HG03103 (cell line): ENCODE results near the gene LTBP1.

Experiments used
- ATAC-seq: cut with Tn5 transposase; IDR thresholded peaks from one replicate; pipeline ENCODE4 v1.9.1; 2021; ENCODE audit warnings: low read depth; ENCODE audit not compliant: unreplicated experiment

LTBP1 gene

GRCh38 chr2:33068261-33068660, 121.5 kb downstream of the LTBP1 start:
- no peak for ATAC-seq

DNA sequence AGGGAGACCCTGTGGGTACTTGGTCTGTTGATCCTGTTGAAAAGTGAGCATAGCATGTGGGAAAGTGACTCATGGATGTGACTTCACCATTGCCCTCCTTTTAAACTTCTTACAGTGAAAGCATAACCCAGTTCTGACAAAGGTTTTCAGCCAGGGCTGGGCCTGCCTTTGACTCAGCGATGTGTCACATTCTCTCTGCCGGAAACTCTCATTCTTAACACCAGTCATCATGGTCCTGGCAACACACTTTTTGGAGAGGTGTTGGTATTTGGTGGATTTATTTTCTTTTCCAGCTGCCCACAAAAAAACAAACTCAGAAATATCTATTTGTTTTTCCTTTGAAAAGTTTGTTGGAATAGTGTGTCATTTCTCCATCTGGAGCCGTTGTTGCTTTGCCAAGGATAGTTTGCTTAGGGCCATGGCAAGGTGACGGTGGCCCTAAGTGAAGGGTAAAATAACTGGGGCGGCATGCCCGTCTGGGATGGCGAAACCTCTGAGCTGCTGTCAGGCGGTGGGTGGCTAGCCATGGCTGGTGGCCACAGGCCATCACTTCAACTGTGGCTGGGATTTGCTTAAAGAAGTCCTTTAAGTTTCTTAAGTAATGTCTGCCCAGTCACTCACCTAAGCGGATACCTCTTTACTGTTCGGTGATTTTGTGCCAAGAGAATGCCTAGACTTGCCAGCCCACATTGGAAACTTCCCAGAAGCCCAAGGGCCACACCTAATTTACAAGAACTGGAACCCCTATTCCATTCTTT, 123.3 kb downstream of the LTBP1 start:
- no peak for ATAC-seq

- ATAC-seq = no peak
Measured at GRCh38 chr2:33071591-33071990, 124.8 kb downstream of the LTBP1 start.

DNA sequence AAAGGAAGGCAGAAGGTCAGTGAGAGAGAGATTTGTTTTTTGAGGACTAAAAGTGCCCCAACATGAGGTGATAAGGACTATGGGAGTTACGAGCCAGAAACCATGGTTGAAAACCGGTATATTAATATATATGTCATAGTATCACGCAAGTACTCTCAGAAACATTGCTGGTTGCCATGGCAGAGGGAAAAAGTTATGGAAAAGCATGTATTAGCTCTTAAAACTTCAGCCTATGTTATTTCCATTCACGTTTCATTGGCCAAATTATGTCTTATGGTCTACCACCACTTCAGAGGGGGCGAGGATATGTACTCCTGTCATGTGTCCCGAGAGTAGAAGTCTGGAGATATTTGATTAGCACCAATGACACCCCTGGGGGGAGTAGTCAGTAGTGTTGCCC, 125.9 kb downstream of the LTBP1 start:
- ATAC-seq = no peak

GRCh38 chr2:33073018-33073417, 126.3 kb downstream of the LTBP1 start:
- no peak for ATAC-seq

GRCh38 chr2:33074197-33074596, 127.4 kb downstream of the LTBP1 start:
- no peak for ATAC-seq

DNA sequence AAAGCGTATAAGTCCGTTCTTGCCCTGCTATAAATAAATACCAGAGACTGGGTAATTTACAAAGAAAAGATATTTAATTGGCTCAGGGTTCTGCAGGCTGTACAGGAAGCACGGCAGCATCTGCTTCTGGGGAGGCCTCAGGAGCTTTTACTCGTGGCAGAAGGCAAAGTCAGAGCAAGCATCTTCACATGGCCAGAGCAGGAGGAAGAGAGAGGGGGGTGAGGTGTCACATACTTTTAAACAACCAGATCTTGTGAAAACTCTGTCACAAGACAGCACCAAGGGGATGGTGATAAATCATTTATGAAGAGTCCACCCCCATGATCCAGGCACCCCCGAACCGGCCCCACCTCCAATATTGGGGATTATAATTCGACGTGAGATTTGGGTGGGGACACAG, 130.6 kb downstream of the LTBP1 start:
- ATAC-seq = no peak

GRCh38 chr2:33077844-33078243, 131.1 kb downstream of the LTBP1 start:
- no peak for ATAC-seq

GRCh38 chr2:33081691-33082090, 134.9 kb downstream of the LTBP1 start:
- no peak for ATAC-seq

DNA sequence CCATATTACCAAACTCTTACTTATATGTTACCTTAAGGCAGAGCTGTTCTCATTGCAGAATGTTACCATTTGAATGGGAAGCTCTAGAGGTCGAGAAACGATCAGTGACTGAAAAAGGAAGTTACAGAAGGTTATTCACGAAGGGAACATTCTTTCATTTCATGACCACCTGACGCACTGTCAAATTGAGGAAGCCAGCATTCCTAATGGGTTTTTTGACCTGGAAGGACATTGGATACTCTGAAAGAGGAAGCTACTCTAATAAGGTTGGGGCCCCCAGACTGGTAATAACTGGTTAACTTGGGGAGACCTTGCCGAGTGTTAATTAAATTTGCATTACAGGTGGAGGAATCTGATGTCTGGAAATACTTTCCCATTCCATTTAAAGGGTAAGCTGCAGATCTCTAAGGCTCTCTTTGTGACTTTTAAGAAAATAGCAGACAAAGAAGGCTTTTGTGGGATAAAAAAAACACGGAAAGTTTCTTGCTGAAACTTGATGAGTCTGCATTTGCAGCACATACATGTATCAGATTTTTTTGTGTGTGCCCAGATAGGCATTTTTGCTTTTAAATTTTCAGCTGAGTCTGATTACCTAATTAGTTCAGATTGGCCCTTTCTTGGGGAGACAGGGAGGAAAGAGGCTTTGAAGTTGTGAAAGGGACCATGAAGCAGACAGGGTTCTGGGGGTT, 137.1 kb downstream of the LTBP1 start:
- no peak for ATAC-seq

GRCh38 chr2:33084433-33084832, 137.7 kb downstream of the LTBP1 start:
- no peak for ATAC-seq

DNA sequence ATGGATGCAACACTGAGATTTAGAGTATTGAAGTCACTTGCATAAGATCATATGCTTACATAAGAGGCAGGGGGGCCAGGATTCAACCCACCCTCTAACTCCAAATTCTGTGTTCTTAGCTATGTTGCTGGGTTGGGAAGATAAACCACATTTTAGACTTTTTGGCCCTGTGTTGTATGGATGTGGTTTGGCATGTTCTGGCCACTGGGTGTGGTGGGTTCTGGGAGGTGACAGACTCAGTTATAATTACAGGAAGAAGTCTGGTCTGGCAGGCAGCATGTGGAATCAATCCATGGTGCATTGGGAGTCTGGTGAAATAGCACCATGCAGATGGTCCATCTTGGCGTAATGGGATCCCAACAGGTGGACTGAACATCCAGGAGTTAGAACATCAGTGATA, 138.9 kb downstream of the LTBP1 start:
- no peak for ATAC-seq

DNA sequence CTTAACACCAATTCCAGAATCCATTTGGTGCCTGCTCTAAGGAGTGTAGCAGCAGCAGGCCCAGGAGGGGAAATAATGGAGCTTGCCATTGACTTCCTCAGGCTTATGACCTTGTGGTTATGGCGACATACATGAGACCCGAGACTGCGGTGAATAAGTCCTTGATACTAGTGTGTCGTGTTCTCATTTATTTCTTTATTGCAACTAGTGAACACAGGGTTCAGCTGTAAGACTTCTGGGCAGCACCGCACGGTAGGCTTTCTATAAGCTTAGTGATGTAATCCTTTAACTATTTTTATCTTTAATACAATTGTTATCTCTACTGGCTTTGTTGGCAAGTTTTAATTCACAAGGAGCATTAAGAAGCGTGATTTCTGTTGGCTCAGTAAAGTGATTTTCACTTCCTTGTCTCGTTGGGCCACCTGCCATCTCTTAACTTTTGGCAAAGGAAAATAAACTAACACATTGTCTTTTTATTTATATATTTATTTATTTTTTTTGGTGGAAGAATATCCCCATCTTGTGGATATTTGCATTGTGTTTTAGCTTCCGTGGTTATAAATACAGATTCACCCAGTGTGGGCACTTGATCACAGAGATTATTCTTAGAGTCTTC, 139.8 kb downstream of the LTBP1 start:
- no peak for ATAC-seq

DNA sequence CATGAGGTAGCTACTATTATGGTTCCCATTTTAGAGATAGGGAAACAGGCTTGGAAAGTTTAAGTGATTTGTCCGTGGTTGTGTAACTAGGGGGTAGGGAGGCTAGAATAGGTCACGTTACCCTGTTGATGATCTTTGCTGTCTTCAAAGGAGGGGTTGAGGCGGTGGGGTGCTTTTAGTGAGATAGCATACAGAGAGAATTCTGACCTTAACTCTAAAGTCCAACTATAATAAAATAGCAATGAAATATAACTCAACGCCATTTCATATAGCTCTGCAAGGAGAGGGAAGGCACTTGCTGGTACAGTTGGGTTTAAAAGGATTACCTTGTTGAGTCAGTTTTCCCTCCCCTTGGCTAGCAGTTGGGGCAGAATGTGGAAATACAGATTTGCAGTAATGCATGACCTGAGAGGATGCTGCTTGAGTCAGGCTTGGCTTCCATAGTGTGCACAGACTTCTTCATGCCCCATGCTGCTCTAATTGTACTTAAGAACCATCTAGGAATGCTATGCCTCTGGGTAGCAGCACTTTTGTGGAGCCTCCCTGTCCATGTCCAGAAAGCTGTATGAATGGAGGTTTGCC, 143.9 kb downstream of the LTBP1 start:
- no peak for ATAC-seq

GRCh38 chr2:33091541-33092123, 144.9 kb downstream of the LTBP1 start:
- no peak for ATAC-seq

GRCh38 chr2:33093283-33093993, 146.7 kb downstream of the LTBP1 start:
- ATAC-seq = no peak

DNA sequence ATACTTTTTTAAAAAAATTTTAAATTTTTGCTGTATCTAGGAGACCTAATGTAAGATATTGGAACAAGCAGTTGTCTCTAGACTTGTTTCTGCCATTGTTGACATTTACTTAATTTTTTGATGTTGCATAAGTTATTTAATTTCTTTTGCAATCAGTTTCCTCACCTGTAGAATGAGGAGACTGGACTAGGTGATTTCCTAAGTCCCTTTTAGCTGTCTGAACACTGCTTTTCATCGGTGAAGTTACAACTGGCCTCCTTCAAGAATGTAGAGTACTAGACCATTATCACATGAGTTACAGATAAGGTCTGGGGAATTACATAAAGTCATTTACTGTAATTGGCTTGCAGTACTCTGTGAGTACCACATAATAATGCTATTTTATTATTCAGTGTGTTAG, 147.6 kb downstream of the LTBP1 start:
- ATAC-seq = no peak

GRCh38 chr2:33099989-33100388, 153.2 kb downstream of the LTBP1 start:
- no peak for ATAC-seq

- no peak for ATAC-seq
Measured at GRCh38 chr2:33100921-33101320, 154.2 kb downstream of the LTBP1 start.

DNA sequence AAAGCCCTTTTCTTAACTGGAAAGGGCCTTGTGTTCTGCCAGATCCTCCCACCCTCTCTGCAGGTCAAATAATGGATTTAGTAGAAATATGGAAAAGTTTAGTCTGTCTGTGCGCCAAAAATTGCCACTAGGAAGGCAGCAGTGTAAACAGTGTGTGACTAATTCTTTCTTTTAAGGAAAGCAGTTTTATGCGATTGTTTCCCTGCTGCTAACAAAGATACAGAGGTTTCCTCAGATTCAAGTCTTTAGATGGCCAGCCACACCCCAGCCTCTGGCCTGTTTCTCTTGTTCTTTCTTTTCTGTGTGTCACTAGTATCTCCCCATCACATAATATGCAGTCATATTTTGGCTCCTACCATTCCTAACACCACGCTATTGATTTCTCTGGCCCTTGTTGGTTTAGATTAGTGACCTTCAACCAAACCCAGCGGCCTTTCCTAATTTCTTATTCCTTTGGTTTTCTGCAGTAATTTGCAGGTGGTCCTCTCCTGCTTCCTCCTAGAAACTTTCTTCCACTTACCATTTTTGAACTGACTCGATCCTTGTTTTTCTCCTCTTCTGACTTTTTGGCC, 157.4 kb downstream of the LTBP1 start:
- ATAC-seq = no peak
